Lower leg skin (tissue), 3 donors: ENCODE measurements around the gene AGA.

ENCODE experiments used
- POLR2A ChIP-seq, 2 donors: fragments of 450-650 bp; IDR thresholded peaks; one replicate each; pipeline ENCODE4 v1.6.1; 2016 to 2017; ENCODE audit warnings: antibody characterized with exemption in 2 of 2, mild to moderate bottlenecking in 1 of 2, moderate library complexity in 1 of 2
- TF ChIP-seq, protein P1 (sequence below), 3 donors: fragments of 450-650 bp; IDR thresholded peaks; one replicate each; pipeline ENCODE4 v1.5.1; 2016; ENCODE audit warnings: antibody characterized with exemption in 3 of 3, mild to moderate bottlenecking in 3 of 3, moderate library complexity in 2 of 3

DNA sequence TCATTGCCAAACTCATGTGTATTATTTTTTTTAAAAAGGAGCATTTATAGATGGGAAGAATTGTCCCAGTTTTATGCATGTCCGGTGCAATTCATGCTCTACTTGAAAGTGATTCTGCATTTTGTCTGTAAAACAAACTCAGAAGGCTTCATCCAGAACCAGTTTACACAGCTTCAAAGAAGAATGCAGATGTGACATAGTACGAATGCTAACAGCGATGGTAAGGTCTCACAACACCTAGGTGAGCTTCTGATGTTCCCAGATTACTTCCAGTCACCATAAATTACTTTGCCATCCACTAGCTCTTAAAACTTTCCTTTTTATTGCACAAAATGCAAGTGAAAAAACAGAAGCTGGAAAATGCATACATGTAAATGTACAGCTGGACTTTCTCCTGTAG, 41.5 kb upstream of the AGA start:
- TF ChIP-seq POLR2A (IDR thresholded peaks at IDR 0.05), result no peak
- TF ChIP-seq, protein P1, sequence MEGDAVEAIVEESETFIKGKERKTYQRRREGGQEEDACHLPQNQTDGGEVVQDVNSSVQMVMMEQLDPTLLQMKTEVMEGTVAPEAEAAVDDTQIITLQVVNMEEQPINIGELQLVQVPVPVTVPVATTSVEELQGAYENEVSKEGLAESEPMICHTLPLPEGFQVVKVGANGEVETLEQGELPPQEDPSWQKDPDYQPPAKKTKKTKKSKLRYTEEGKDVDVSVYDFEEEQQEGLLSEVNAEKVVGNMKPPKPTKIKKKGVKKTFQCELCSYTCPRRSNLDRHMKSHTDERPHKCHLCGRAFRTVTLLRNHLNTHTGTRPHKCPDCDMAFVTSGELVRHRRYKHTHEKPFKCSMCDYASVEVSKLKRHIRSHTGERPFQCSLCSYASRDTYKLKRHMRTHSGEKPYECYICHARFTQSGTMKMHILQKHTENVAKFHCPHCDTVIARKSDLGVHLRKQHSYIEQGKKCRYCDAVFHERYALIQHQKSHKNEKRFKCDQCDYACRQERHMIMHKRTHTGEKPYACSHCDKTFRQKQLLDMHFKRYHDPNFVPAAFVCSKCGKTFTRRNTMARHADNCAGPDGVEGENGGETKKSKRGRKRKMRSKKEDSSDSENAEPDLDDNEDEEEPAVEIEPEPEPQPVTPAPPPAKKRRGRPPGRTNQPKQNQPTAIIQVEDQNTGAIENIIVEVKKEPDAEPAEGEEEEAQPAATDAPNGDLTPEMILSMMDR (IDR thresholded peaks at IDR 0.05), result no peak
